ENCODE results near the gene SRC. TPM values are rescaled to one million over a fixed set of nuclear protein-coding genes. Genes with fewer than 3 reads are reported as not detected.

The SRC gene
- total and polyA plus RNA-seq, 2 of the 8 experiments (the other 6 are each of a cell fraction or from before 2014, with no cell fraction given) = 27.6 to 28.8 TPM

- POLR2A ChIA-PET (ENCODE audit: partially characterized antibody) = interaction anchor here (1.0 to 3.2 kb wide), 4 partner anchors 10 to 119 kb away, joined by 3 to 24 read pairs (median 4); partner anchors contain the start of gene BLCAP
- peaks cover 3 to 5% (median 3%) of the 10 kb centered on the region in 4 experiments; a peak in 5 of 8 replicates for H3K36me3 ChIP-seq (ENCODE audit: control insufficient read depth in 2 of 4, insufficient read depth in 4 of 4, low read length in 3 of 4)
- no peak for DNase-seq (ENCODE audit: low read depth in 1 of 2, low spot score in 2 of 2)
- FAIRE-seq = no peak
- peak overlapping the region; percentile 83 for H3K4ac ChIP-seq (replicated peaks; ENCODE audit: insufficient read length, low read depth, low read length)
- H3K14ac ChIP-seq (ENCODE audit: insufficient read length) = no peak overlapping the region
- H3K79me2 ChIP-seq (ENCODE audit: control insufficient read depth in 1 of 2, insufficient read depth in 2 of 2, low read length in 2 of 2) = no peaks in the 10 kb centered on the region
- H2BK5ac ChIP-seq (ENCODE audit: low read depth, low read length) = peak overlapping the region; percentile 71; the same call in 1 of the 2 replicates
- no peak overlapping the region for H4K91ac ChIP-seq (replicated peaks; ENCODE audit: insufficient read length, low read length)
- H2BK120ac ChIP-seq (replicated peaks; ENCODE audit: low read depth, low read length) = no peak overlapping the region
- H3K9me3 ChIP-seq (ENCODE audit: insufficient read depth in 2 of 2, low read depth in 1 of 2, low read length in 1 of 2) = no peaks in the 10 kb centered on the region
- H2BK15ac ChIP-seq (ENCODE audit: low read length) = peak overlapping the region; percentile 100
- peaks cover 9 to 36% (median 17%) of the 10 kb centered on the region in 4 experiments for H3K4me1 ChIP-seq (replicated peaks in 1 of 4; ENCODE audit: control insufficient read depth in 3 of 4, insufficient read depth in 4 of 4, low read length in 3 of 4)
- H3K79me1 ChIP-seq (ENCODE audit: low read depth, low read length) = no peaks in the 10 kb centered on the region
- no peak overlapping the region for H3K9ac ChIP-seq (replicated peaks in 1 of 4; ENCODE audit: extremely low read depth in 1 of 4, low read depth in 3 of 4, low read length in 3 of 4)
- peaks cover 19% of the 10 kb centered on the region for H3K23me2 ChIP-seq (ENCODE audit: low read depth, low read length)
- H3K4me3 ChIP-seq (ENCODE audit: extremely low read depth in 1 of 4, insufficient read depth in 2 of 4, low read depth in 3 of 4, low read length in 4 of 4) = no peak overlapping the region
- H4K20me1 ChIP-seq (replicated peaks in 1 of 2; ENCODE audit: control insufficient read depth in 1 of 2, insufficient read depth in 2 of 2, low read length in 2 of 2) = peaks cover 0 to 5% of the 10 kb centered on the region in 2 experiments
- H3K18ac ChIP-seq (ENCODE audit: extremely low read depth, low read length) = peak overlapping the region; percentile 71
- peak overlapping the region; percentile 95; the same call in 1 of the 2 replicates for H2BK12ac ChIP-seq (ENCODE audit: low read depth, low read length)
- H2BK20ac ChIP-seq (ENCODE audit: low read length) = peak overlapping the region; percentile 95; the same call in 1 of the 2 replicates
- H3K56ac ChIP-seq (replicated peaks; ENCODE audit: insufficient read length, low read depth, low read length) = no peak overlapping the region
- H4K8ac ChIP-seq (ENCODE audit: extremely low read depth, insufficient read depth, low read length) = peak overlapping the region; percentile 64; the same call in 1 of the 2 replicates
- no peak overlapping the region for H3K23ac ChIP-seq (ENCODE audit: insufficient read length)
- H3K27ac ChIP-seq (ENCODE audit: low read depth, low read length) = no peak overlapping the region
- peak overlapping the region in 1 of 2 experiments; percentile 60; a peak in 1 of 4 replicates for H3K4me2 ChIP-seq (ENCODE audit: insufficient read depth in 1 of 2, low read depth in 2 of 2, low read length in 2 of 2)
- H4K5ac ChIP-seq (ENCODE audit: insufficient read length, low read depth, low read length) = no peak overlapping the region
- no peak overlapping the region for H2AFZ ChIP-seq (ENCODE audit: low read length)
- H3K27me3 ChIP-seq (replicated peaks in 1 of 4; ENCODE audit: control insufficient read depth in 3 of 4, extremely low read depth in 1 of 4, insufficient read depth in 3 of 4, low read length in 3 of 4) = peaks cover 0 to 9% (median 1%) of the 10 kb centered on the region in 4 experiments; a peak in 3 of 7 replicates
- WGBS, 2 experiments (ENCODE audit: extremely low coverage in 1 of 2, insufficient coverage in 1 of 2, insufficient read length in 1 of 2, insufficient replicate concordance in 2 of 2, low coverage in 1 of 2, low lambda C conversion rate in 2 of 2, missing lambda C conversion rate in 1 of 2) = 79% methylated on average over 13 of the region's 14 CpGs; no CpG with 5 or more reads in 1 of the 2 experiments
- H2AK5ac ChIP-seq (ENCODE audit: low read depth, low read length) = 0 out of 2 replicates have a peak overlapping the region, but pooled peaks have one; percentile 66
- CTCF ChIA-PET (ENCODE audit: partially characterized antibody) = interaction anchor here (1.3 to 2.8 kb wide), 4 partner anchors 11 to 128 kb away, joined by 3 to 9 read pairs (median 6); no protein-coding TSS in a partner anchor
- TF ChIP-seq EZH2 (IDR thresholded peaks at IDR 0.05; ENCODE audit: low read depth, low read length, severe bottlenecking) (no peak), ATF2 (IDR thresholded peaks at IDR 0.05; ENCODE audit: low read length) (no peak), USF2 (IDR thresholded peaks at IDR 0.05; ENCODE audit: low read length) (no peak), BACH1 (IDR thresholded peaks at IDR 0.05; ENCODE audit: low read length) (no peak), KDM4A (IDR thresholded peaks at IDR 0.05; ENCODE audit: low read depth, low read length, severe bottlenecking) (no peak), TAF7 (optimal IDR thresholded peaks at IDR 0.05; ENCODE audit: borderline replicate concordance, low read depth, low read length) (no peak), CTBP2 (IDR thresholded peaks at IDR 0.05; ENCODE audit: borderline replicate concordance, insufficient read depth, insufficient read length, low read length) (no peak), HDAC2 (IDR thresholded peaks at IDR 0.05; ENCODE audit: borderline replicate concordance in 1 of 2, low read depth in 2 of 2, low read length in 2 of 2) (no peak)
Observed at GRCh38 chr20:37407573-37408002, 61.6 kb downstream of the SRC start.

Measured in H1 (cell line).